ENCODE results near the gene NMUR1.
A peak's percentile ranks its signal among the peaks of the same experiment; 100 is the strongest.

Gene NMUR1

GRCh38 chr2:231541645-231542044, 11.4 kb upstream of the NMUR1 start:
- Mint-ChIP-seq H3K36me3 (peaks cover 9% of the 10 kb centered on the region), H3K9me3 (peaks cover 5% of the 10 kb centered on the region), H3K4me3 (no peak overlapping the region), H3K4me1 (peaks cover 36% of the 10 kb centered on the region), H3K27ac (no peak overlapping the region)
- no peak for ATAC-seq
- DNase-seq (ENCODE audit: low spot score in 2 of 2) = no peak

GRCh38 chr2:231539991-231540390, 9.7 kb upstream of the NMUR1 start:
- H3K36me3 Mint-ChIP-seq = peaks cover 1% of the 10 kb centered on the region
- ATAC-seq = no peak
- peaks cover 25% of the 10 kb centered on the region for H3K4me1 Mint-ChIP-seq
- H3K9me3 Mint-ChIP-seq = peaks cover 3% of the 10 kb centered on the region
- no peak overlapping the region for H3K4me3 Mint-ChIP-seq
- H3K27ac Mint-ChIP-seq = no peak overlapping the region
- no peak for DNase-seq (ENCODE audit: low spot score in 2 of 2)

GRCh38 chr2:231535961-231536360, 5.7 kb upstream of the NMUR1 start:
- H3K4me1 Mint-ChIP-seq = peaks cover 39% of the 10 kb centered on the region
- H3K4me3 Mint-ChIP-seq = no peak overlapping the region

GRCh38 chr2:231533777-231534125, 3.5 kb upstream of the NMUR1 start:
- Mint-ChIP-seq H3K27ac (no peak overlapping the region), H3K4me1 (peaks cover 47% of the 10 kb centered on the region), H3K36me3 (no peaks in the 10 kb centered on the region), H3K4me3 (no peak overlapping the region), H3K9me3 (no peaks in the 10 kb centered on the region)
- ATAC-seq (no peak), DNase-seq (ENCODE audit: low spot score in 2 of 2) (no peak)

More at GRCh38 chr2:231535961-231536360, 5.7 kb upstream of the NMUR1 start:
- Mint-ChIP-seq H3K36me3 (no peaks in the 10 kb centered on the region), H3K27ac (no peak overlapping the region), H3K9me3 (no peaks in the 10 kb centered on the region)
- DNase-seq (ENCODE audit: low spot score in 2 of 2) = no peak
- no peak for ATAC-seq

- Mint-ChIP-seq H3K36me3 (no peaks in the 10 kb centered on the region), H3K4me1 (peaks cover 52% of the 10 kb centered on the region), H3K27ac (no peak overlapping the region), H3K9me3 (no peaks in the 10 kb centered on the region), H3K4me3 (no peak overlapping the region)
- ATAC-seq (no peak), DNase-seq (ENCODE audit: low spot score in 2 of 2) (no peak)
These were observed 3.0 kb upstream of the NMUR1 start for GRCh38 chr2:231533086-231533776.

- H3K27ac Mint-ChIP-seq = no peak overlapping the region
- H3K4me1 Mint-ChIP-seq = peaks cover 57% of the 10 kb centered on the region
- H3K4me3 Mint-ChIP-seq = no peak overlapping the region
- ATAC-seq (no peak), DNase-seq (ENCODE audit: low spot score in 2 of 2) (no peak)
- no peaks in the 10 kb centered on the region for H3K9me3 Mint-ChIP-seq
- H3K36me3 Mint-ChIP-seq = no peaks in the 10 kb centered on the region
These were observed 2.5 kb upstream of the NMUR1 start for GRCh38 chr2:231532756-231533035.

- H3K4me1 Mint-ChIP-seq = peaks cover 59% of the 10 kb centered on the region
- H3K27ac Mint-ChIP-seq = no peak overlapping the region
- DNase-seq (ENCODE audit: low spot score in 2 of 2) (no peak), ATAC-seq (no peak)
- H3K9me3 Mint-ChIP-seq = no peaks in the 10 kb centered on the region
- no peaks in the 10 kb centered on the region for H3K36me3 Mint-ChIP-seq
- H3K4me3 Mint-ChIP-seq = no peak overlapping the region
These were observed 1.9 kb upstream of the NMUR1 start for GRCh38 chr2:231531883-231532755.

- Mint-ChIP-seq H3K4me1 (peaks cover 65% of the 10 kb centered on the region), H3K27ac (peak overlapping the region; percentile 67), H3K36me3 (no peaks in the 10 kb centered on the region), H3K9me3 (no peaks in the 10 kb centered on the region), H3K4me3 (peak overlapping the region; percentile 68)
- ATAC-seq (no peak), DNase-seq (ENCODE audit: low spot score in 2 of 2) (no peak)
These were observed 1.2 kb upstream of the NMUR1 start for GRCh38 chr2:231531466-231531865.

GRCh38 chr2:231528636-231529030, 1.6 kb downstream of the NMUR1 start:
- ATAC-seq (no peak), DNase-seq (ENCODE audit: low spot score in 2 of 2) (no peak)
- H3K36me3 Mint-ChIP-seq = peaks cover 7% of the 10 kb centered on the region
- H3K4me1 Mint-ChIP-seq = peaks cover 76% of the 10 kb centered on the region
- H3K9me3 Mint-ChIP-seq = no peaks in the 10 kb centered on the region
- peak overlapping the region; percentile 29 for H3K27ac Mint-ChIP-seq
- H3K4me3 Mint-ChIP-seq = peak overlapping the region; percentile 68

- ATAC-seq (no peak), DNase-seq (ENCODE audit: low spot score in 2 of 2) (no peak)
- H3K4me1 Mint-ChIP-seq = peaks cover 76% of the 10 kb centered on the region
- H3K27ac Mint-ChIP-seq = peak overlapping the region; percentile 29
- peaks cover 7% of the 10 kb centered on the region for H3K36me3 Mint-ChIP-seq
- peak overlapping the region; percentile 68 for H3K4me3 Mint-ChIP-seq
- H3K9me3 Mint-ChIP-seq = no peaks in the 10 kb centered on the region
These were observed 2.1 kb downstream of the NMUR1 start for GRCh38 chr2:231527955-231528635.

GRCh38 chr2:231527091-231527395, 3.2 kb downstream of the NMUR1 start:
- no peak for ATAC-seq
- Mint-ChIP-seq H3K4me1 (peaks cover 78% of the 10 kb centered on the region), H3K27ac (no peak overlapping the region), H3K36me3 (peaks cover 7% of the 10 kb centered on the region), H3K4me3 (no peak overlapping the region), H3K9me3 (no peaks in the 10 kb centered on the region)
- no peak for DNase-seq (ENCODE audit: low spot score in 2 of 2)

GRCh38 chr2:231526341-231527090, 3.7 kb downstream of the NMUR1 start:
- DNase-seq (ENCODE audit: low spot score in 2 of 2) (no peak), ATAC-seq (no peak)
- Mint-ChIP-seq H3K4me3 (no peak overlapping the region), H3K4me1 (peaks cover 76% of the 10 kb centered on the region), H3K36me3 (peaks cover 7% of the 10 kb centered on the region), H3K9me3 (no peaks in the 10 kb centered on the region), H3K27ac (no peak overlapping the region)

- DNase-seq (ENCODE audit: low spot score in 2 of 2) = no peak
- H3K9me3 Mint-ChIP-seq = no peaks in the 10 kb centered on the region
- H3K4me1 Mint-ChIP-seq = peaks cover 76% of the 10 kb centered on the region
- peaks cover 7% of the 10 kb centered on the region for H3K36me3 Mint-ChIP-seq
- H3K4me3 Mint-ChIP-seq = peak overlapping the region; percentile 28
- H3K27ac Mint-ChIP-seq = no peak overlapping the region
- no peak for ATAC-seq
These were observed 4.7 kb downstream of the NMUR1 start for GRCh38 chr2:231525248-231526163.

GRCh38 chr2:231524477-231525247, 5.6 kb downstream of the NMUR1 start:
- H3K4me3 Mint-ChIP-seq = peak overlapping the region; percentile 48
- H3K4me1 Mint-ChIP-seq = peaks cover 76% of the 10 kb centered on the region
- no peak for DNase-seq (ENCODE audit: low spot score in 2 of 2)
- H3K27ac Mint-ChIP-seq = peak overlapping the region; percentile 75
- H3K9me3 Mint-ChIP-seq = no peaks in the 10 kb centered on the region
- H3K36me3 Mint-ChIP-seq = peaks cover 7% of the 10 kb centered on the region
- ATAC-seq = no peak

All from stimulated activated effector memory CD8-positive, alpha-beta T cell treated with anti-CD3 and anti-CD28 coated beads, Interleukin-12 subunit alpha, Interleukin-12 subunit beta, amount 100 ng/mL, for 72 hours (primary cell).